HFF-Myc (cell line): ENCODE measurements around the gene KDM5B.

ENCODE experiments used
- DNase-seq: peaks from one replicate; pipeline ENCODE4 v3.0.0-alpha.2; 2011; ENCODE audit warnings: low read depth; ENCODE audit errors: extremely low read depth
- H3K4me3 ChIP-seq: replicated peaks from 2 replicates; pipeline ENCODE4 v1.5.1; 2011; ENCODE audit warnings: low read depth, mild to moderate bottlenecking, control low read depth, low read length
- TF ChIP-seq, protein P1 (sequence below): IDR thresholded peaks from 2 replicates; pipeline ENCODE4 v1.5.1; 2012; ENCODE audit warnings: mild to moderate bottlenecking, low read depth, low read length, control low read depth; ENCODE audit errors: missing control alignments

Gene KDM5B

DNA sequence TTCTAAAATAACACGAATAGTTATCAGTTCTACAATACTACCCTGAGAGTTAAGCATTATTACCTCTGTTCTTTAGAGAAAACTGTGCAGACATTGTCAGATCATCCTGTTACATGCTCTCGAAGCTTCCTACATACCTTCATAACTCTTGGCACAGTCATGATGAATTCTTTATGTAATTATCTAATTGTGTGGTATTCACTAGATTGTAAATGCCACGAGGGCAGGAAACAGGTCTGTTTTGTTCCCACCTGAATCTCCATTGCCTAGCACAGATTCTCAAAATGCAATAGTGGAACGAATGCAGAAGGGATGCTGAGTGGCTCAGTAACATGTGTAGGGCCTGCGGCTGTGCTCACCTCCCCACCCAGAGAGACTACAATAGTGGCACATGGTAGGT, 101.4 kb downstream of the KDM5B start:
- DNase-seq, result no peak
- TF ChIP-seq, protein P1, sequence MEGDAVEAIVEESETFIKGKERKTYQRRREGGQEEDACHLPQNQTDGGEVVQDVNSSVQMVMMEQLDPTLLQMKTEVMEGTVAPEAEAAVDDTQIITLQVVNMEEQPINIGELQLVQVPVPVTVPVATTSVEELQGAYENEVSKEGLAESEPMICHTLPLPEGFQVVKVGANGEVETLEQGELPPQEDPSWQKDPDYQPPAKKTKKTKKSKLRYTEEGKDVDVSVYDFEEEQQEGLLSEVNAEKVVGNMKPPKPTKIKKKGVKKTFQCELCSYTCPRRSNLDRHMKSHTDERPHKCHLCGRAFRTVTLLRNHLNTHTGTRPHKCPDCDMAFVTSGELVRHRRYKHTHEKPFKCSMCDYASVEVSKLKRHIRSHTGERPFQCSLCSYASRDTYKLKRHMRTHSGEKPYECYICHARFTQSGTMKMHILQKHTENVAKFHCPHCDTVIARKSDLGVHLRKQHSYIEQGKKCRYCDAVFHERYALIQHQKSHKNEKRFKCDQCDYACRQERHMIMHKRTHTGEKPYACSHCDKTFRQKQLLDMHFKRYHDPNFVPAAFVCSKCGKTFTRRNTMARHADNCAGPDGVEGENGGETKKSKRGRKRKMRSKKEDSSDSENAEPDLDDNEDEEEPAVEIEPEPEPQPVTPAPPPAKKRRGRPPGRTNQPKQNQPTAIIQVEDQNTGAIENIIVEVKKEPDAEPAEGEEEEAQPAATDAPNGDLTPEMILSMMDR, result no peak
- H3K4me3 ChIP-seq, result no peak overlapping the region

DNA sequence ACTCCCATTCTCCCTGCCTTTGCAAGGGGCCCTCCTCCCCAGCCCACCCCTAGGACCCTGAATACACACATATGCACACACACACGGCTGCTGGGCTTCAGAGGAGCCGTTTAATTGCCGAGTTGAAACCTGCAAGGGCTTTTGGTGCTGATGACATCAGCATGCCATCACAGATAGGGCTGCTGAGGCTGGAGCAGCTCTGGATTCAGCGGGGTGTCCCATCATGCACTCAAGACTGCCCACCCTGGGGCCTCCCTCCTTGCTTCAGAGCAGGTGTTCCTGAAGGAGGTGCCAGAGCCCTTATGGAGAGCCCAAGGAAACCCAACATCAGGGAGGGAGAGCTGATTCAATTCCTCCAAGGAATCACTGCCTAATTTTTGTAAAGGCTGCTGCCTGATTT, 103.6 kb downstream of the KDM5B start:
- TF ChIP-seq, protein P1, result no peak

DNA sequence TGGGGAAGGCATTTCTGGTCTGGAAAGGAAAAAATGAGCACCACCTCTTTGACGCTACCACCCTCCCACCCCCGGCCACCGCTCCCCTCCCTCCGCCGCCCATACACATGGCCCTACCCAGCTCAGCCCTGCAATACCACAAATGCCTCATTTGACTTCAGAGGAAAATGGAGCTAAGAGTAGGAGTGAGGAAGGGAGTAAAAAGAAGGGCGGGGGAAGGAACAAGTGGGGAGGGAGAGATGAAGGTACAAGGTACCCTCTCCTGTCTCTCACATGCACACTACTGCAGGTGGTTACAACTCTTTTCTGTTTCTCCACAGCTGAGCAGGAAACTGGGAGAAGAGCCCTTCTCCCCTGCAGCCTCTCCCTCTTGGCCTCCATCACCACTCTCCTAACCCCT, 105.0 kb downstream of the KDM5B start:
- TF ChIP-seq, protein P1, result no peak
- no peak for DNase-seq
- no peak overlapping the region for H3K4me3 ChIP-seq

More for the DNA sequence above, 103.6 kb downstream of the KDM5B start:
- no peak overlapping the region for H3K4me3 ChIP-seq
- no peak for DNase-seq

DNA sequence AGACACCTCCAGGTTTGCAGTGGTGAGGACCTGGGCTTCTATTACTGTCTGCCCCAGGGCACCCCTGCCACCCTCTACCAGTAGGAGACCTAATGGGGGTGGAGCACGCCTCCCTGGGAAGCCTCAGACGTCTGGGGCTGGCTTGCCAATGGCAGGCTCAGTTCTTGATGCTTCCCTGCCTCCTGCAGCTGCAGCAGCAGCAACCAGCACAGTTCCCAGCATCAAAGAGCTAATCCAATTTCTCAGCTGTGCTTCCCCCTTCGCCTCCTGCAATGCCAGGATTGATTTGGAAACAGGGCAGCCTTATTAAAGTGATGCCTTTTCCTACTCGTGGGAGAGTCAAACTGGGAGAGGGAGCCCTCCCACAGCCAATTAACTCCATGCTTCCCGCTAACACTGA, 106.1 kb downstream of the KDM5B start:
- TF ChIP-seq, protein P1, result no peak
- no peak for DNase-seq
- H3K4me3 ChIP-seq, result no peak overlapping the region

DNA sequence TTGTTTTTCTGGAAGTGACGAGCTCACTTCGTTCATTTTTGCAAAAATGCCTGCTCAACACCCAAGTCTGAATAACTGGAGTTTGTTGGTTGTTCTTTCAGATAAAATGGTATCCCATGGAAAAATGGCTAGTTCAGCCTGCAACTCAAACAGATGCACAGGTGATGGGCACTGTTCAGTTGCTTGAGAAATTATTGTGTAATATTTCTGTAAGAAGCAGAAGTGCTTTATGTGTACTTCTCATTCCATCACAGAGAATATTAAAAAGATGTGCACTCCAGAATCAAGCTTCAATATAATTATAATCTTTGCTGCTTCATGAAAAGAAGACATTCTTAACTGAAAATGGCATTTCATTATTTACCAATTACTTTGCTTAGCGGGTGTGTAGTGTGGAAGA, 107.0 kb downstream of the KDM5B start:
- no peak for DNase-seq
- no peak overlapping the region for H3K4me3 ChIP-seq
- TF ChIP-seq, protein P1, result no peak

DNA sequence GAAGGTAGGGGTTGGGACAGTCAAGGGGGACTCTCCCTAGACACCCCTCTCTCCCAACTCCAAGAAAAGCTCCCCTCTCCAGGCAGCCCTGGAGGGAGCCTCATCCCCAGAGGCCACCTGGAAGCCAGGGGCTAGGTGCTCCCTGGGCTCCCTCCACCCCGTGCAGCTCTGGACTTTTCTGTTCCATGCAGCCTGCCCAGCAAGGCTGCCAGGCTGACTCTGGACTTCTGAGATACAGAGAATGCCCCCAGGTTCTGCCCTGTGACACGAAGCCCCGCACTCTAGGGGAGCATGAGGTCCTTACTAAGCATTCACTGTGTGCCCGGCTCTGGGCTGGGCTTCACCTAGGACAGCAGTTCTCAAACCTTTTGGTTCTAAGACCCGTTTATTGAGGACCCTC, 108.2 kb downstream of the KDM5B start:
- TF ChIP-seq, protein P1, result no peak
- no peak overlapping the region for H3K4me3 ChIP-seq
- no peak for DNase-seq

DNA sequence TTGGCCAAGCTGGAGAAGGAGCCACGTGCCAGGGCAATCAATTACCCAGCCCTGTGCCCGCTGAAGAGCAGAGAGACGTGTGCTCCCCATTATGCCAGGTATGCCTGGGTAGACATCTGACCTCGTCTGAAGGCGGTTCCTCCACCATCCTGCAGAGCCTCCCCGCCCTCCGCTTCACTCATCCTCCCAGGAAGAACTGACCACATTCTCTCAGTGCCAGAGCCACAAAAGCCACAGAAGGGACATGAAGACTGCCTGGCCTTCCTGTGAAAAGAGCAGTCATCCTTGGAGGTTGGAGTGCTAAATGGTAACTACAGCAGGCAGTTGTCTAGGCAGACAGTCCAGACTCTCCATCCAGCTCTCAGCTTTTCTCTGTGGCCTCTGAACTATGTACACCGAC, 109.9 kb downstream of the KDM5B start:
- TF ChIP-seq, protein P1, result no peak
- no peak for DNase-seq
- H3K4me3 ChIP-seq, result no peak overlapping the region
